Sigmoid colon (tissue), 7 donors: ENCODE data around the gene PEX14. TPM values are rescaled to one million over a fixed set of nuclear protein-coding genes. Genes with fewer than 3 reads are reported as not detected.

Experiments used
- DNase-seq: peaks from one replicate; pipeline ENCODE4 v3.0.0-alpha.2; 2019
- H3K27ac ChIP-seq, 4 donors: fragments of 200-600 bp; sonication (generic); one replicate each; pipeline ENCODE4 v1.5.1; 2016 to 2019; ENCODE audit warnings: mild to moderate bottlenecking in 1 of 4
- H3K27me3 ChIP-seq, 3 donors: fragments of 200-600 bp; sonication (generic); one replicate each; pipeline ENCODE4 v1.5.1; 2019; ENCODE audit warnings: mild to moderate bottlenecking in 1 of 3
- H3K36me3 ChIP-seq, 4 donors: fragments of 200-600 bp; sonication (generic); one replicate each; pipeline ENCODE4 v1.5.1; 2016 to 2019
- H3K4me1 ChIP-seq, 4 donors: fragments of 200-600 bp; sonication (generic); one replicate each; pipeline ENCODE4 v1.5.1; 2017 to 2019
- H3K4me3 ChIP-seq, 4 donors: fragments of 200-600 bp; sonication (generic); one replicate each; pipeline ENCODE4 v1.5.1; 2017 to 2019; ENCODE audit warnings: mild to moderate bottlenecking in 2 of 4, moderate library complexity in 1 of 4
- H3K9me3 ChIP-seq, 4 donors: fragments of 200-600 bp in 3 of 4; sonication (generic) in 3 of 4; one replicate each; pipeline versions ENCODE4 v1.5.1 to v1.6.1; 2013 to 2019
- EP300 ChIP-seq, 4 donors: sonication (generic); formaldehyde crosslinking; IDR thresholded peaks; one replicate each; pipeline ENCODE4 v1.6.1; 2017; ENCODE audit warnings: antibody characterized with exemption in 4 of 4
- POLR2A ChIP-seq, 2 donors: fragments of 450-650 bp; IDR thresholded peaks; one replicate each; pipeline ENCODE4 v1.6.1; 2016; ENCODE audit warnings: antibody characterized with exemption in 2 of 2, mild to moderate bottlenecking in 2 of 2, moderate library complexity in 2 of 2
- POLR2AphosphoS5 ChIP-seq, 4 donors: sonication (generic); formaldehyde crosslinking; IDR thresholded peaks; one replicate each; pipeline ENCODE4 v1.6.1; 2017; ENCODE audit warnings: antibody characterized with exemption in 4 of 4
- whole genome bisulfite sequencing, 2 donors: extraction: QIAGEN DNeasy Blood & Tissue Kit; methylation state at CpG; one replicate each; pipeline ENCODE4 v1.1.7; 2013; 5-methylcytosine and 5-hydroxymethylcytosine counted together
- intact Hi-C: fragments of 100-400 bp; cut with DNase I; formaldehyde crosslinking; loops from one replicate; pipeline ENCODE4 v1.15.1; 2023
- polyA plus RNA-seq, 3 donors: library from polyadenylated mRNA; stranded (reverse); fragments of 200-250 nt; gene quantifications; one replicate each; pipeline ENCODE4 v1.2.3, GENCODE V29; 2013
- total RNA-seq, 4 donors: library from RNA; depleted of rRNA; stranded (reverse); fragments of >200 nt; gene quantifications; one replicate each; pipeline ENCODE4 v1.1.0, GENCODE V29; 2016
- TF ChIP-seq, protein P1 (sequence below), 4 experiments: fragments of 450-650 bp in 3 of 4; fragments of 200-600 bp in 1 of 4; IDR thresholded peaks; one replicate each; pipeline ENCODE4 v1.5.1; 2016 to 2019; ENCODE audit warnings: antibody characterized with exemption in 4 of 4, mild to moderate bottlenecking in 3 of 4, moderate library complexity in 2 of 4
- donor health status: healthy with polysubstance abuse.
- donor health status: Bipolar disorder and iron deficiency.
- donor health status: healthy.

Gene PEX14
- total and polyA plus RNA-seq, 7 donors: 8.3 to 23.3 (median 14.4) TPM

DNA sequence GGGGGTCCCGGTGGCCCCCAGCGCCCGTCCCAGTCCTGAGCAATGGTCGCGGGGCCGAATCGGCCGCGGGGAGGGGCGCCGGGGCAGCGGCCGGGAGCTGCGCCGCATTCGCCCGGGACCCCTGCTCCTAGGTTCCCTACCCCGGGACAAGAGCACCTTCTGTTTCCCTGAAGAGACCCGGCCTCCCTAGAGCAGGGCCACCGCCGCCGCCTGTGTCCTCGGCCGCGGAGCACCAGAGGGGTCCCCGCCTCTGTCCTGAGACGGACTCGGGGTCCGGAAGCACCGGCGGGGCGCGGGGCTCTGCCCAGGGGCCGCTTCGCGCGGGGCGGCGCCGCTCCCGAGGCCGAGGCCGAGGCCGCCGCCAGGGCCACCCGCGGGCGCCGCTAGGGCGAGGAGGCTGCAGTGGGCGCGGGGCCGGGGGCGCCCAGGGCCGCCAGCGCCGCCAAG lies 163.8 kb downstream of the PEX14 start:
- Histone ChIP-seq H3K9me3 (no peaks in the 10 kb centered on the region), H3K4me3 (peak overlapping the region in 2 of 4 donors; percentile 13 to 22), H3K36me3 (peaks cover 9 to 32% (median 16%) of the 10 kb centered on the region in 4 donors), H3K27me3 (peaks cover 0 to 4% (median 0%) of the 10 kb centered on the region in 3 donors), H3K27ac (peak overlapping the region; percentile 56 to 84 (median 82)), H3K4me1 (peaks cover 0 to 80% (median 66%) of the 10 kb centered on the region in 4 donors)
- WGBS, 2 donors: 39 to 85% methylated on average over 57 of the region's 57 CpGs
- no peak for DNase-seq
- TF ChIP-seq EP300 (IDR thresholded peaks at IDR 0.05): no peak
- no peak for TF ChIP-seq POLR2AphosphoS5 (IDR thresholded peaks at IDR 0.05)
- TF ChIP-seq POLR2A (IDR thresholded peaks at IDR 0.05): no peak
- TF ChIP-seq, protein P1, sequence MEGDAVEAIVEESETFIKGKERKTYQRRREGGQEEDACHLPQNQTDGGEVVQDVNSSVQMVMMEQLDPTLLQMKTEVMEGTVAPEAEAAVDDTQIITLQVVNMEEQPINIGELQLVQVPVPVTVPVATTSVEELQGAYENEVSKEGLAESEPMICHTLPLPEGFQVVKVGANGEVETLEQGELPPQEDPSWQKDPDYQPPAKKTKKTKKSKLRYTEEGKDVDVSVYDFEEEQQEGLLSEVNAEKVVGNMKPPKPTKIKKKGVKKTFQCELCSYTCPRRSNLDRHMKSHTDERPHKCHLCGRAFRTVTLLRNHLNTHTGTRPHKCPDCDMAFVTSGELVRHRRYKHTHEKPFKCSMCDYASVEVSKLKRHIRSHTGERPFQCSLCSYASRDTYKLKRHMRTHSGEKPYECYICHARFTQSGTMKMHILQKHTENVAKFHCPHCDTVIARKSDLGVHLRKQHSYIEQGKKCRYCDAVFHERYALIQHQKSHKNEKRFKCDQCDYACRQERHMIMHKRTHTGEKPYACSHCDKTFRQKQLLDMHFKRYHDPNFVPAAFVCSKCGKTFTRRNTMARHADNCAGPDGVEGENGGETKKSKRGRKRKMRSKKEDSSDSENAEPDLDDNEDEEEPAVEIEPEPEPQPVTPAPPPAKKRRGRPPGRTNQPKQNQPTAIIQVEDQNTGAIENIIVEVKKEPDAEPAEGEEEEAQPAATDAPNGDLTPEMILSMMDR (IDR thresholded peaks at IDR 0.05): no peak
- intact Hi-C loops: no loop called here

DNA sequence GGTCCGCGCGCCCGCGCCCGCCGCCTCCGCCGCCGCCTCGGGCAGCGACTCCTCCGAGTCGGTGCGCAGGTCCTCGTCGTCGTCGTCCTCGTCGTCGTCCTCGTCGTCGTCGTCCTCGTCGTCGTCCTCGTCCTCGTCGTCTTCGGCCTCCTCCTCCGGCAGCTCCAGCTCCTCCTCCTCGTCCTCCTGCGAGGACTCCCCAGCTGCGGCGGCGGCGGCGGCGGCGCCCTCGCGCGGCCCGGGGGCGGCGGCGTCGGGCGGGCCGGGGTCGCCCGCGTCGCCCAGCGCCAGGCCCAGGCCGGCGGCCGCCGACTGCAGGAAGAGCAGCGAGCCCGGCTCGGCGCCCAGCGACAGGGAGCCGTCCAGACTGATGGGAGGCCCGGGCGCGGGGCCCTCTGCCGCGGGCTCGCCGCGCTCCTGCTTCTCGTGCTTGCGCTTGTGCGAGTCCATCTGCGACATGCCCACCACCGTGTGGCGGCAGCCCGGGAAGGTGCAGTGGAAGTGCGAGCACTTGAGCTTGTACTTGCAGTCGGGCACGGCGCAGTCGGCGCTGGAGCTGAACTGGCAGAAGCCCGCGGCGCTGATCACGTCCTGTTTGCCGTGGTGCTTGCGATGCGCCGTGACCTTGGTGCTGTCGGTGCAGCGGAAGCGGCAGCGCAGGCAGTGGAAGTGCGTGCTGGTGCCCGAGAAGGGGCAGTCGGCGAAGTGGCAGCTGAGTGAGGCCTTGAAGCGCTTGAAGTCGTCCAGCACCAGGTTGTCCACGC lies 164.4 kb downstream of the PEX14 start:
- intact Hi-C loops: no loop called here
- peak overlapping the region in 3 of 4 donors; percentile 77 to 88 (median 85) for H3K27ac ChIP-seq

DNA sequence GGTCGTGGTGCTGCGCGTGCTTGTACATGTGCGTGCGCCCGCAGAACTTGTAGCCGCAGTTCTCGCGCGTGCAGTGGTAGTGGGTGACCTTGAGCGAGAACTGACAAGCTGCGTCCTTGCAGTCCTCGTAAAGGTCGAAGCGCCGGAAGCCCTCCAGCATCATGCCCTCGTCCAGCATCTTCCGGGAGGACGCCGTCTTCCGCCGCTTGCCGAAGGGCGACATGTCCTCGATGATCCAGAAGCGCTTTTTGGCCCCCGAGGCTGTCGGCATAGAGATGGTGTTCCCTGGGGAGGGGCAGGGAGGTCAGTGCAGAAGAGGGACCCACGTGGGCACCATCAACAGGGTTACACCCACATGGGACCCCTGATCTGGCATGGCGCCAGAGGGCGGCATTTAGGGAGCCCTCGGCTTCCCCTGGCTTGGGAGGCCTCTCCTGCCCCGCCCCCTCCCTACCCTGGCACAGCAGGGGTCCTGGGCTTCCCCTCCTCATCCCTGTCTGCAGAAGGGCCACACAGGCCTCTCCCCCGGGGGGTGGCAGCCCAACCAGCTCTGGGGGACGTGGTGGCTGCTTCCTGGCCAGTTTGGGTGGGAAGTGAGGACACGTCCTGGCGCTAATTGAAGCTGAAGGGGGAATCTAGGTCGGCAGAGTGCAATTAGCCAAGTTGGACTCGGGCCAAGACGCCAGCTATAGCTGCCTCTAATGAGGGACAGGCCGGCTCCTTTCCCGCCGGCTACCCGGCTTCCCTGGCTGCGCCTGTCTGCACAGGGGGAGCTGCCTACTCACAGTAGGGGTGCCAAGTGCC lies 165.2 kb downstream of the PEX14 start:
- Histone ChIP-seq H3K27ac (peak overlapping the region; percentile 60 to 88 (median 81)), H3K4me3 (no peak overlapping the region), H3K27me3 (peaks cover 0 to 4% (median 0%) of the 10 kb centered on the region in 3 donors), H3K4me1 (peaks cover 0 to 74% (median 61%) of the 10 kb centered on the region in 4 donors), H3K9me3 (no peaks in the 10 kb centered on the region), H3K36me3 (peaks cover 19 to 46% (median 26%) of the 10 kb centered on the region in 4 donors)
- 90 to 91% methylated on average over 45 of the region's 45 CpGs for WGBS, 2 donors
- no peak for DNase-seq
- intact Hi-C loops: loop anchor here (2.0 to 5.0 kb wide), 2 partner anchors 49 to 152 kb away; no protein-coding TSS in a partner anchor
- TF ChIP-seq POLR2AphosphoS5 (IDR thresholded peaks at IDR 0.05): peak in 2 of 4 donors; percentile 37 to 50
- TF ChIP-seq, protein P1 (IDR thresholded peaks at IDR 0.05): no peak

More for the DNA sequence above, 164.4 kb downstream of the PEX14 start:
- peaks cover 14 to 39% (median 19%) of the 10 kb centered on the region in 4 donors for H3K36me3 ChIP-seq
- H3K4me3 ChIP-seq: no peak overlapping the region
- H3K9me3 ChIP-seq: no peaks in the 10 kb centered on the region
- peaks cover 0 to 4% (median 0%) of the 10 kb centered on the region in 3 donors for H3K27me3 ChIP-seq
- 66 to 93% methylated on average over 108 of the region's 108 CpGs for WGBS, 2 donors
- no peak for TF ChIP-seq POLR2A (IDR thresholded peaks at IDR 0.05)
- no peak for TF ChIP-seq EP300 (IDR thresholded peaks at IDR 0.05)
- TF ChIP-seq, protein P1 (IDR thresholded peaks at IDR 0.05): no peak
- peak in 1 of 4 donors; percentile 2 for TF ChIP-seq POLR2AphosphoS5 (IDR thresholded peaks at IDR 0.05)
- DNase-seq: no peak
- H3K4me1 ChIP-seq: peaks cover 0 to 80% (median 66%) of the 10 kb centered on the region in 4 donors

DNA sequence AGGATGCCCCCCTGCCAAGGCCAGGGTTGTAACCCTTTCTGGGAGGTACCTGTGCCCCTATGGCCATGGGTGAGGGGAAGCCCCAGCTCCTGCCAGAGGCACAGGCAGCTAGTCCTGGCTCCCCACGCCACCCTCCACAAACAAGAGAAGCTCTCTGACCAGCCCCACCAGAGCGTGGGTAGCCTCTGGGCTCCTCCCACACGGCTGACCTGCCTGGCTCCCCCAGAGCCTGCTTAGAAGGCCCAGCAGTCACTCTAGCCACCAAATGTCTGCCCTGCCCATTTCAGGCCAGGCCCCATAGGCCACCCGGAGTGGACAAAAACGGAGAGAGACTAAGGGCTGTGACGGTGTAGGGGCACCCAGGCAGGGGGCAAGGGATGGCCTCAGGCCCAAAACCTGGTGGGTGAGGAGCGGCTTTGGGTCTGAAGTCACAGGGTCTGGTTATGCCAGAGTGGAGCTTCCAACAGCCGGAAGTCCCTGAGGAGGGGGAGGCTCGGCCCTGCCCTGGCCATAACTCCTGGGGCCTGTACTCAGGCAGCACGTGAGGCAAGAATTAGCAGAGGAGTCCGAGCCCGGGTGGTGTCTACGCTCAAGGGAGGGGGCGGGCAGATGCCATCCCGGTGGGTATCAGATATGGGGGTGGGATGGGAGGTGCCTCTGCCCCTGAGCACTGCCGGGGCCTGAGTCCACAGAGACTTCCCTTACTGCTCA lies 166.2 kb downstream of the PEX14 start:
- no peaks in the 10 kb centered on the region for H3K9me3 ChIP-seq
- peak overlapping the region; percentile 60 to 88 (median 81) for H3K27ac ChIP-seq
- intact Hi-C loops: loop anchor here (2.0 to 5.0 kb wide), 2 partner anchors 48 to 151 kb away; no protein-coding TSS in a partner anchor
- TF ChIP-seq, protein P1 (IDR thresholded peaks at IDR 0.05): no peak
- TF ChIP-seq EP300 (IDR thresholded peaks at IDR 0.05): no peak
- no peak for TF ChIP-seq POLR2AphosphoS5 (IDR thresholded peaks at IDR 0.05)
- no peak for TF ChIP-seq POLR2A (IDR thresholded peaks at IDR 0.05)
- peaks cover 0 to 63% (median 51%) of the 10 kb centered on the region in 4 donors for H3K4me1 ChIP-seq
- no peak overlapping the region for H3K4me3 ChIP-seq
- no peak for DNase-seq
- H3K36me3 ChIP-seq: peaks cover 20 to 56% (median 30%) of the 10 kb centered on the region in 4 donors
- H3K27me3 ChIP-seq: peaks cover 0 to 4% (median 0%) of the 10 kb centered on the region in 3 donors
- WGBS, 2 donors: 88% methylated on average over 16 of the region's 16 CpGs
